ENCODE data around the gene CEP78.
A peak's percentile ranks its signal among the peaks of the same experiment; 100 is the strongest.
"Not testable (repeated sequence)": the region's sequence is repeated elsewhere in the genome, so short reads cannot be mapped to it uniquely, and the experiment has no call there.

The CEP78 gene, protein sequence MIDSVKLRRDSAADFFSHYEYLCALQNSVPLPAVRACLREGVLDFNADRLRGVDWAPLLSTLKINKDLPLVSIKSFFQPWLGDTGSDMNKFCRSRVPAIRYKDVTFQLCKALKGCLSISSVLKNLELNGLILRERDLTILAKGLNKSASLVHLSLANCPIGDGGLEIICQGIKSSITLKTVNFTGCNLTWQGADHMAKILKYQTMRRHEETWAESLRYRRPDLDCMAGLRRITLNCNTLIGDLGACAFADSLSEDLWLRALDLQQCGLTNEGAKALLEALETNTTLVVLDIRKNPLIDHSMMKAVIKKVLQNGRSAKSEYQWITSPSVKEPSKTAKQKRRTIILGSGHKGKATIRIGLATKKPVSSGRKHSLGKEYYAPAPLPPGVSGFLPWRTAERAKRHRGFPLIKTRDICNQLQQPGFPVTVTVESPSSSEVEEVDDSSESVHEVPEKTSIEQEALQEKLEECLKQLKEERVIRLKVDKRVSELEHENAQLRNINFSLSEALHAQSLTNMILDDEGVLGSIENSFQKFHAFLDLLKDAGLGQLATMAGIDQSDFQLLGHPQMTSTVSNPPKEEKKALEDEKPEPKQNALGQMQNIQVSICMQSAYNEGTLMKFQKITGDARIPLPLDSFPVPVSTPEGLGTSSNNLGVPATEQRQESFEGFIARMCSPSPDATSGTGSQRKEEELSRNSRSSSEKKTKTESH

DNA sequence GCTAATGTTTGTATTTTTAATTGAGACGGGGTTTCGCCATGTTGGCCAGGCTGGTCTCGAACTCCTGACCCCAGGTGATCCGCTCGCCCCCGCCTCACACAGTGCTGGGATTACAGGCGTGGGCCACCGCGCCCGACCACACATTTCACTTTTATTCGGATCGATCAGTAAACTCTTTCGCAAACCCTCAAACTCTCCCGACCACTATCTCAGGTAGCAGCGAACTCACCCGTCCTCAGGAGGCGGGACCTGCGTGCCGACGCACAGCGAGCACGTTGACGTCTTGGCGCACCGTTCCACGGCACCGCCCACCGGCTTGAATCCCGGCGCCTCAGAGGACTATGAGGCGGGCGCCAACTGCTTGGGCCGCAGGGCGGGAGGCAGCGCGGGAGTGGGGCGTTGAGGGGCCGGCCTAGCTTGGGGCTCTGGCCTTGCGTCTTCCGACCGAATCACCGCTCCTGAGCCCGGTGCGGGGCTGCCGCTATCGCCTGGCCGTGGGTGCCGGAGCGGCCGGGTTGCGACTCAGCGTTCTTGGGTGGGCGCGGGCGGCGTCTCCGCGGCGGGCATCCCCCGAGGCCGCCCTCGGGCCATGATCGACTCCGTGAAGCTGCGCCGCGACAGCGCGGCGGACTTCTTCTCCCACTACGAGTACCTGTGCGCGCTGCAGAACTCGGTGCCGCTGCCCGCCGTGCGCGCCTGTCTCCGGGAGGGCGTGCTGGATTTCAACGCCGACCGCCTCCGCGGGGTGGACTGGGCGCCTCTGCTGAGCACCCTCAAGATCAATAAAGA is at the start of gene CEP78:
TSS of gene CEP78 (plus strand) at position 314 of the 789 bp plus-strand sequence. CDS start at position 590, 276 bp downstream.
- DNase-seq (ENCODE audit: low read depth): peak; percentile 75

DNA sequence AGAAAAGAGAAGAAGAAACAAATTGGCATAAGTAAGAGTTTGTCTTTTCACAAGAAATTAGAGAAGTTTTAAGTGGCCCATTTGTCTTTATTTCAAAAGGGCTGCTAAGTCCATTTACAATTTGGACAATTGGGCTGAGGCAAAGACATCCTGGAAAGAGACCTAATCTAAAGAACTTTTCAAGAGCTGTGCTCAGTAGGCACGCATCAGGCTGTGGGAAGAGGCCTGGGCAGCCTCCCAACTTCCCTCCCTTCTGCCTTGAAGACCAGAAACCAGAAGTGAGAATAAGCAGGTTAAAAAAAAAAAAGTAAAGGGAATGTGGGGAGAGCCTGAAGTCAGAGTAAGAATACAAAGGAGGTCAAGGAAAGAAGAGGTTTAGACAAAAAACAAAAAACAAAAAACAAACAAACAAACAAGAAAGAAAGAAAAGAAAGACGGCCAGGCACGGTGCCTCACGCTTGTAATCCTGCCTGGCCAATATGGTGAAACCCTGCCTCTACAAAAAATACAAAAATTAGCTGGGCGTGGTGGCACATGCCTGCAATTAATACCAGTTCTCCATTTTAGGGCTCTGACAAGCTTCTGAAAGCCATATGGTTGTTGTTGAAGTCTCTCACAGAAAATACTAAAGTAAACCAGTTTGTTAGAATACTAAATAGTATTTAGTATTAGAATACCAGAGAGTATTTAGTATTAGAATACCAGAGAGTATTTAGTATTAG is 48.0 kb upstream of the CEP78 start:
- DNase-seq (ENCODE audit: low read depth): no peak

DNA sequence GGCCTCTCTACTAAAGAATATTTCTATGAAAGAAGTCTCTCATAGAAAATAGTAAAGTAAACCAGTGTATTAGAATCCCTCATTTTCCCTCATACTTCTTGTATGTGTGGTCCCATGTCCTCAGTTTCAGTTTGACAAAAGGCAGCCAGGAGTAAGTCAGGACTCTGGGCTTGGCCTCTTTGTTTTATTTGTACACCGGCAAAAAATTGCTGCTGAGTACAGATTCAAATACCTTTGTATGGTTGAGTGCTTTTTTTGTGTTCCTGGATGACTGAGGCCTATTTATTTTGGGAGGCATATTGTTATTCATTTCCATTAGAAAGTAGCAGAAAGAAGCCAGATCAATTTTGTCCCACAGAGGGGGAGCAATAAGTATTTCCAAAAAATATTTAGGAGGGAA is 47.3 kb upstream of the CEP78 start:
- DNase-seq (ENCODE audit: low read depth): no peak

DNA sequence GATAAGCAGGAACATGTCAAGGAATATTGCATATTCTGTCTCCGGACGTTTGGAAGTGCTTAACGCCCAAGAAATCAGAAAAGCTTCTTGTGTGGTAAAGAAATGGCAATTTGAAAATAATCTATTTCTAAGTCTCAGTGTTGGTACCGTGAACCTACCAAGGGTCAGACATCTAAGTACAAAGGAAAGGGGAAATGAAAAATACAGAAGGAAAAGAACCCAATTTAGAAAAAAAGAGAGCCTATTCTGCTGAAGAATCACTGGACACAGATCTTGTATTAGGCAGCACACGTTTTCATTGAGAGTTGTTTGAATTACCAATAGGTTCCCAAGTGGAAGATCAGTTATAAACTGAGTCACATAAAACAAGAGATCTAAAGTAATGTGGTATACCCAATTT is 46.9 kb upstream of the CEP78 start:
- DNase-seq (ENCODE audit: low read depth): no peak

DNA sequence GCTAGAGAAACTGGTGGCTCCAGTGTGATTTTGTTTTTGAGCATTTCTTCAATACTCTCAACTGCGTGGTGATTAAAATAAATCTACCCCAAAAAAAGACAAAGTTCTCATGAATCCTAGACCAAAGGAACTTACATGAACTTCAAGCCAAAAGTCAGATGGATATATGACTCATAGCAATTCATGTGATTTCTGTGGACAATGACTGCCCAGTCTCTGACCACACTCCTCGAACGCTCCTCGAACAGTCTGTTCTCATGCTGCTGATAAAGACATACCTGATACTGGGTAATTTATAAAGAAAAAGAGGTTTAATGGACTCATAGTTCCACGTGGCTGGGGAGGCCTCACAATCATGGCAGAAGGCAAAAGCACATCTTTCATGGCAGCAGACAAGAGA is 46.4 kb upstream of the CEP78 start:
- no peak for DNase-seq (ENCODE audit: low read depth)

DNA sequence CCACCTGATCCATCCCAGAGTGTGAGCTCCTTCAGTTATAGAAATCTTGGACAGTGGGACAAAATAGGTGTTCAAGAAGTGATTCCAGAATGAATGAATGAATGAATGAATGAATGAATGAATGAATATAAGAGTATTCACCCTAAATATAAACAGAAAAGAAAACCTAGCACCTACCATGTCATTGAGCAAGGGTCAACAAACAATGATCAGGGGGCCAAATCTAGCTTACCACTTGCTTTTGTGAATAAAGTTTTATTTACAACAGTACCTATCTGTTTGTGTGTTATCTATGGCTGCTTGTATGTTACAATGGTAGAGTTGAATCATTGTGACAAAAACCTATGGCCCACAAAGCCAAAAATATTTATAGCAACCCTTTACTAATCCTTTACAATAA is 43.9 kb upstream of the CEP78 start:
- DNase-seq (ENCODE audit: low read depth): no peak

DNA sequence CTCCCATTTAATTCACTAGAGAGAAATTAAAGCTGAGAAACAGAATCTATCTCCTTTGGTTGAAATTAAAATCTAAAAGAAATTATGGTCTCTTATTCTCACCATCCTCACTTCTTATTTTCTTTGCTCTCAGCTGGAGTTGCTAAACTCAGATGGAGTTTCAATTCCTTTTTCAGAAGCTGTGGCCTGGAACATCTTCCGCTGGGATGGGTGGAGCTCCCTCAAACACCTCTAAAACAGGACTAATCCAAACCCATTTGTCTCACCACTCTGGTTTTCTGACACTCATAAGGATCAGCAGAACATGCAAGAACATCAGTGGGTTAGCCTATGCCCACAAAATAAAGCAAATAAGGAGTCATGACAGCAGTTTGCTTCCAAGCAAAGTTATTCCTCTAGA is 39.6 kb upstream of the CEP78 start:
- DNase-seq (ENCODE audit: low read depth): no peak

DNA sequence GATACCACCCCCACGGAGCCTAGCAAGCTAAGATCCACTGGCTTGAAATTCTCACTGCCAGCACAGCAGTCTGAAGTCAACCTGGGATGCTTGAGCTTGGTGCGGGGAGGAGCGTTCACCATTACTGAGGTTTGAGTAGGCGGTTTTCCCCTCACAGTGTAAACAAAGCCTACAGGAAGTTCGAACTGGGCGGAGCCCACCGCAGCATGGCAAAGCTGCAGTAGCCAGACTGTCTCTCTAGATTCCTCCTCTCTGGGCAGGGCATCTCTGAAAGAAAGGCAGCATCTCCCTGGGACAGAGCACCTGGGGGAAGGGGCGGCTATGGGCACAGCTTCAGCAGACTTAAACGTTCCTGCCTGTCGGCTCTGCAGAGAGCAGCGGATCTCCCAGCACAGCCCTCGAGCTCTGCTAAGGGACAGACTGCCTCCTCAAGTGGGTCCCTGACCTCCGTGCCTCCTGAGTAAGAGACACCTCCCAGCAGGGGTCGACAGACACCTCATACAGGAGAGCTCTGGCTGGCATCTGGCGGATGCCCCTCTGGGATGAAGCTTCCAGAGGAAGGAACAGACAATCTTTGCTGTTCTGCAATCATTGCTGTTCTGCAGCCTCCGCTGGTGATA is 34.6 kb upstream of the CEP78 start:
- peak; percentile 30 for DNase-seq (ENCODE audit: low read depth)

DNA sequence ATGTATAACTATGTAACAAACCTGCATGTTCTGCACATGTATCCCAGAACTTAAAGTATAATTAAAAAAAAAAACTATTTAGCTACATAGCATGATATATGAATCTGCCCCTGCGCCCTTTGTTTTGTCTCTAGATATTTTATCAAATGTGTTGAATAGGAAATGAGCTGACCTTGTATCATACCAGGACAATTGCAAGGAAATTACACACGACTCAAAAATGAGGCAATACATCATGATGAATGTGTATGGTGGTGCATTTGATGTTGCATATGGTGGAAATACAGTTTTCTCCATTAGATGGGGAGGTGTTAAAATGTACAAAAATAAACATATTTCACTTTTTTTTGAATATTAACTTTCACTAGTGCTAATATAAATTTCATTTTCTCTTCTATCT is 28.6 kb upstream of the CEP78 start:
- DNase-seq (ENCODE audit: low read depth): no peak

DNA sequence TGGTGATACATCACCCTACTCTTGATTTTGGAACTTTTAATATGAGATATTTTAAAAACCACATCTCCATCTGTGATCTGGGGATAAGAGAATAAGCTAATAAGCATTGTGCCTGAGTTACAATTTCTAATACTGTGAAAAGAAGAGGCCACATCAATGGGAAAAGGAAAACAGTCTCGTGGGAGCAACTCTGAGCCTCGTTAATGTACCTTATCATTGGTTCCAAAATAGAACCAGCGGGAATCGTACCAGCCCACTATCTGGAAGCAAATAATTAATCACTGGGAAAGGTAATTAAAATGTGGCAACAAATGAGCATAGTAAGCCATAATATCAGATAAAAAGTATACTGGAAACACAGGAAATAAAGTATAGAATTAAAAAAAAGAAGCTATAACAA is 28.0 kb upstream of the CEP78 start:
- no peak for DNase-seq (ENCODE audit: low read depth)

DNA sequence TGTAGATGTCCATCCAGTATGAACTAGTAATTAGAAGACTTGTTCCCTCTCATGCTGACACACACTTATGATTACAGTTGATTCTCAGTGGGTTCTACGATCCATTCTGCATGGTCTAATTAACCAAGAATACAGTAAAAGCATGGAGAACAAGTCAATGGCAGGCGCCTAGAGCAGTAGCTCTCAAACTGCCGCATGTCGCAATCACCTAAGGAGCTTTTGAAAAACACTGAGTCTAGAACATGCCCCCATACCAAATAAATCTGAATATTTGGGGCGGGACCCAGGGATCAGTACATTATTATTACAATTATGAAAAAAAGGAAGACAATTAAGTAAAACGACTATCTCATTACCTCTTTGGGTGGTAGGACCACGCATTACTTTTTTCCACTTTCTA is 26.7 kb upstream of the CEP78 start:
- DNase-seq (ENCODE audit: low read depth): no peak

DNA sequence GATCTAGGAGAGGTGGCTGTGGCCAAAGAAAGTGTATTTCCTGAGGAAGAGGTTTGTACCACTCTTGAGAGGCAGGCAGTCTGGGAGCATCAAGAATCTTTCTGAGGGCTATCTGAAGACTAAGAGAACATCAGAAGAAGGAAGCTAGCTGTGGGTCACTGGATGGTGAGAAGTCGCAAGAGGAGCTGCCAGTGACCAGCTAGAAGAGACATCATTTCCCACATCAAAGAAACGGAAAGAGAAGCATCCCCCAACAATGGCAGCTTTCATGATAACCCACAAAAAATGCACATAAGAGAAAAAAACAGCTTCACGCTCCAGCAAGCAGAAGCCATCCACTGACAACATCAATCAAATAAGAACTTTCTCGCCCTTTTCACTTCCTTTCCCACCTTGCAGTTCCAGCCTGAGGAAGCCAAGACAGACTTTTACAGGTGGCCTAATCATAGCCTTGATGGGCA is 25.0 kb upstream of the CEP78 start:
- no peak for DNase-seq (ENCODE audit: low read depth)

DNA sequence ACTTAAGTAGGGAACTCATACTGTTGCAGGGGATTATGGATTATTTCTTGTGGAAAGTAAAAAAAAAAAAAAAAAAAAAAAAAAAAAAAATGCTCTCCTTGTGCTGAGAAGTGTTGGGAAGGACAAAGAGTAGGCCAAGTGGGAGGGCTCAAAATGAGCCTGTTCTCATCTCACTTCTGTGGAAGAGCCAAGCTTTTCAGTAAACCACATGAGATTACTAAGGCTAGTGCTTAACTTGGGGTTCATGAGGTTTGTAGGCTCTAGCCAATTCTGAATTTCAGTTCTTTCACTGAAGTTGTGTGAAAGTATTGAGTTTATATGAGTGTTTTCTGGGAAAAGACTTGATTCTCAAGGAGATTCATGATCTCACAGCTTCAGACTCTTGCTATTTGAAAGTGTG is 23.0 kb upstream of the CEP78 start:
- no peak for DNase-seq (ENCODE audit: low read depth)

DNA sequence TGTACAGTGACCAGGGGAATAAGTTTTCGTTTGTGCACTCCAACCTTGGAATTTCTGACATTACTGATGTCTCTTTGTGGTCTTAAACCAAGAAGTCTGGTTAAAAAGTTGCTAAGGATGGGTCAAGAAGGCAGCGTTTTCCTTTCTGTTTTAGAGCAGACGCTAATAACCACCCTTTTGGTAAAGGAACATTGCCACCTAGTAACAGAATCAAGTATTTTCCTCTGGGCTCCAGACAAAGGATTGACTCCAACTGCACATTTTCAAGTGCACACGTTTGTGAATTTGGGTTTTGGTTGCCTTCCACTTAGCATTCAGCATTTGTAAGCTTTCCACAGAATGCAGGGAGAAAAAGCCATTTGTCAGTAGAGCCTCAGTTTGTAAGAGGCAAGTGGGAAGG is 22.2 kb upstream of the CEP78 start:
- no peak for DNase-seq (ENCODE audit: low read depth)

DNA sequence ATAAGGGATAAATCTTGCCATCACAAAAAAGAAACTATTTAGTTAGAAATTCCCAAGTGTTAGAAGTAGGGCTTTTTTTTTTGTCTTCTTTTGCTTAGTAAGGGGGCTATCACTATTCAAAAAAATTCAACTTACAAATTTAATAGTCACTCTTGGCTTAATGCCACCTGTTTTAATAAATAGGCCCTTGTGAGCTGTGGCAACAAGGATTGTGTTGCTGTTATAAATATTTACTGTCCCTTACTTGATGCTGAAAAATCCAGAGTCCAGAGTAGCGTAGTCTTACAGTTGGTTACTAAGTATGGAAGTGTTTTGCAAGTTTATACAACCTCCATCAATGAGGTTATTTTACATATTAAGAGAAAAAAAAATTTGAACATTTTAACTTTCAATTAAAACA is 21.4 kb upstream of the CEP78 start:
- DNase-seq (ENCODE audit: low read depth): no peak

DNA sequence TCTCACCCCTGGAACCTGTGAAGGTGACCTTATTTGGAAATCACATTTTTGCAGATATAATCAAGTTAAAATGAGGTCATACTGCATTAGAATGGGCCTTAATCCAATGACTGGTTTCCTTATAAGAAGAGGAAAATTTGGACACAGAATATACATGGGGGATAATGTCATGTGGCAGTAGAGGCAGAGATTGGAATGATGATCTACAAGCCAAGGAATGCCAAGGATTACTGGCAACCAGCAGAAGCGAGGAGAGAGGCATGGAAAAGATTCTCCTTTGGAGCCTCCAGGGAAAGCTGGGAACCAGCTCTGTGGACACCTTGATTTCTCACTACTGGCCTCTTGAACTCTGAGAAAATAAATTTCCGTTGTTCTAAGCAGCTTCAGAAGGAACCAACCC is 20.2 kb upstream of the CEP78 start:
- no peak for DNase-seq (ENCODE audit: low read depth)

DNA sequence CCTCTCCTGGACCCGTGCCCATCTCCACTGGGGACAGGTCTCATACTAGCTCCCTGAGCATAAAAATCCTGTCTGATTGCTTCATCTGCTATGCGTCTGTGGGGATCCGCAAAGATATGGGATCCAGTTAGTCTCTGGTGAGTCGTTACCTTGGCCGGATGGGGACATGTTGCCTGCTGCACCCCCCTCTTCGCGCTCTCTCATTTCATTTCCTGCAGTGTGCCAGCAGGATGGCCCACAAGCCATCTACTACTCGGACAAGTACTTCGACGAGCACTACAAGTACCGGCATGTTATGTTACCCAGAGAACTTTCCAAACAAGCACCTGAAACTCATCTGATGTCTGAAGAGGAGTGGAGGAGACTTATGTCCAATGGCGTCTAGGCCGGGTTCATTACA is 17.0 kb upstream of the CEP78 start:
- no peak for DNase-seq (ENCODE audit: low read depth)

DNA sequence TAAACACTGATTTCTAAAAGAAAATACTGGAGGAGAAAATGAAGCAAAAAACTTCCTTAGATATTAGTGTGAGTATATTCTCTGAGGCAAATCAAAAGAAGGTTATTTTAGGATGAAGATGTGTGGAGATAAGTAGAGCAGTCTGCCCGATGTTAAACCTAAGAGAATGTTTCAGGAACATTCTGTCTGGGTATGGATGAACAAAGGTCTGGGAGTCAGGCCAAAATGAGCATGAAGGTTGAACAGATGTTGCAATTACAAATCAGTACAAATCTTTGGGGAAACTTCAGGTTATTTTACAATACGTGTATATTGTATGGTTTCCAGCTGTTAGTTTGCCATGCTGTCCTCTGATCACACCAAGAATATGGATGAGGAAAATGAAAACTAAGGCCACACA is 14.4 kb upstream of the CEP78 start:
- no peak for DNase-seq (ENCODE audit: low read depth)

DNA sequence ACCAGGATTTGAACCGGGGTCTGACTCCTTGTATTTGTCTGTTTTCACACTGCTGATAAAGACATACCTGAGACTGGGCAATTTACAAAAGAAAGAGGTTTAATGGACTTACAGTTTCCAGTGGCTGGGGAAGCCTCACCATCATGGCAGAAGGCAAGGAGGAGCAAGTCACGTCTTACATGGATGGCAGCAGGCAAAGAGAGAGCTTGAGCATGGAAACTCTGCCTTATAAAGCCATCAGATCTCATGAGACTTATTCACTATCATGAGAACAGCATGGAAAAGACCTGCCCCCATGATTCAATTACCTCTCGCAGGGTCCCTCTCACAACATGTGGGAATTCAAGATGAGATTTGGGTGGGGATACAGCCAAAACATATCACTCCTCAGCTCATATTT is 14.0 kb upstream of the CEP78 start:
- DNase-seq (ENCODE audit: low read depth): not testable (repeated sequence)

DNA sequence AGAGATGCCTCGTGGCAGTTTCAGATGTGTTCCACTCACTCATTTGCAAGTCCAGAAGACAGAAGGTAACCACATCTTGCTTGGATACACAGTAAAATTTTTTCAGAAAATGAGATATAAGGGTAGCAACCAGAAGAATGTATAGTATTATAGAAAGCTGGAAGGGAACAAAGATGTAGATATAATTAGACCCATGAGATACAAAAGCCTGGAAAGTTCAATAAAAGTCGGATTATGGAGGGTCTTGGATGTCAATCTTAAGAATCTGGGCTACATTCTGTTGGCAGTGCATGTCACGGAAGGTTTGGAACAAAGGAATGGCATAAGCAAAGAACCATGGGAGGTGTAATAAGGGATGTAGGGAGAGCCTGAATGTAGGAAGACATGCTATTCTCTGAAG is 5.1 kb upstream of the CEP78 start:
- no peak for DNase-seq (ENCODE audit: low read depth)

DNA sequence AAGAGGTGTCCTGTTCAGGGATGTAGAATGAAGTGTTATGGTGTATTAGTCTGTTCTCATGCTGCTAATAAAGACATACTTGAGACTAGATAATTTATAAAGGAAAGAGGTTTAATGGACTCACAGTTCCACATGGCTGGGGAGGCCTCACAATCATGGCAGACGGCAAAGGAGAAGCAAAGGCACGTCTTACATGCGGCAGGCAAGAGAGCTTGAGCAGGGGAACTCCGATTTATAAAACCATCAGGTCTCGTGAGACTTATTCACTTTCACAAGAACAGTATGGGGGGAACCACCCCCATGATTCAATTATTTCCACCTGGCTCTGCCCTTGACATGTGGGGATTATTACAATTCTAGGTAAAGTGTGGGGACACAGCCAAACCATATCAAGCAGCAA is 3.4 kb upstream of the CEP78 start:
- DNase-seq (ENCODE audit: low read depth): not testable (repeated sequence)

DNA sequence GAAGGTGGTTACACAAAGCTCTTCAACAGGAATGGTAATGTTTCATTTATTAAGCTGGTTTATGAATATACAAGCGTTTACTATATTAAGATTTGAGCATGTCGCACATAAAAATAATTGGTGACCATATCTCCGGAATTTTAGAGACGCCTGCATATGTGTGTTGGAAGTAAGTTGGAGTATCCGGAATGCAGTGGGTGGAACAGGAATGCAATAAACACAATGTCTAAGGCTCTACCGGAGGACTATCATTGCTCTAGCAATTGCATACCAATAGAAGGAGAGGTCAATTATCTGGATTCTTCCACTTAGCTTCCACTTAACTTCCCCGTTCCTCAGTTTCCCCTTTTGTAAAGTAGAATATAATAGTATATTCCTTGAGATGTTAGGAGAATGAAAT is 1.1 kb upstream of the CEP78 start:
- no peak for DNase-seq (ENCODE audit: low read depth)

Data from activated gamma-delta T cell treated with anti-CD3 and anti-CD28 coated beads, Interleukin-2, amount 50 U/mL, for 16 hours (primary cell).